T-helper 1 cell treated with Interleukin-12 subunit alpha and Interleukin-12 subunit beta and Interleukin-4 antibody, amounts not matched to agents 30 μg/mL and 1 μg/mL, for 36 hours (primary cell): Measurements from ENCODE around the gene IL22RA1.

Experiments
- H3K27ac Mint-ChIP-seq: one replicate; pipeline ENCODE4 v1.8.0; 2021; ENCODE audit warnings: mild to moderate bottlenecking, mixed read lengths
- H3K27me3 Mint-ChIP-seq: one replicate; pipeline ENCODE4 v1.8.0; 2021; ENCODE audit warnings: low read depth, mixed read lengths
- H3K36me3 Mint-ChIP-seq: one replicate; pipeline ENCODE4 v1.8.0; 2021; ENCODE audit warnings: low read depth, mixed read lengths
- H3K4me1 Mint-ChIP-seq: one replicate; pipeline ENCODE4 v1.8.0; 2021; ENCODE audit warnings: low read depth, mixed read lengths
- H3K4me3 Mint-ChIP-seq: one replicate; pipeline ENCODE4 v1.8.0; 2021; ENCODE audit warnings: mild to moderate bottlenecking, moderate library complexity, mixed read lengths
- H3K9me3 Mint-ChIP-seq: one replicate; pipeline ENCODE4 v1.8.0; 2021; ENCODE audit warnings: mixed read lengths

The IL22RA1 gene

GRCh38 chr1:24118410-24119242 is 24.3 kb downstream of the IL22RA1 start:
- Mint-ChIP-seq H3K4me1 (no peaks in the 10 kb centered on the region), H3K9me3 (no peaks in the 10 kb centered on the region), H3K4me3 (no peak overlapping the region), H3K27me3 (peaks cover 13% of the 10 kb centered on the region), H3K27ac (no peak overlapping the region), H3K36me3 (no peaks in the 10 kb centered on the region)

- H3K4me3 Mint-ChIP-seq: no peak overlapping the region
- no peaks in the 10 kb centered on the region for H3K4me1 Mint-ChIP-seq
- H3K36me3 Mint-ChIP-seq: no peaks in the 10 kb centered on the region
- H3K9me3 Mint-ChIP-seq: no peaks in the 10 kb centered on the region
- peaks cover 18% of the 10 kb centered on the region for H3K27me3 Mint-ChIP-seq
- no peak overlapping the region for H3K27ac Mint-ChIP-seq
Observed at GRCh38 chr1:24117722-24118409, 25.1 kb downstream of the IL22RA1 start.

- Mint-ChIP-seq H3K4me1 (peaks cover 4% of the 10 kb centered on the region), H3K9me3 (no peaks in the 10 kb centered on the region), H3K27me3 (peaks cover 24% of the 10 kb centered on the region), H3K4me3 (no peak overlapping the region), H3K36me3 (no peaks in the 10 kb centered on the region), H3K27ac (no peak overlapping the region)
Observed at GRCh38 chr1:24117132-24117531, 25.8 kb downstream of the IL22RA1 start.

GRCh38 chr1:24114753-24115152 is 28.2 kb downstream of the IL22RA1 start:
- H3K27ac Mint-ChIP-seq: no peak overlapping the region
- no peak overlapping the region for H3K4me3 Mint-ChIP-seq
- no peaks in the 10 kb centered on the region for H3K9me3 Mint-ChIP-seq
- H3K4me1 Mint-ChIP-seq: peaks cover 4% of the 10 kb centered on the region
- H3K27me3 Mint-ChIP-seq: peaks cover 30% of the 10 kb centered on the region
- no peaks in the 10 kb centered on the region for H3K36me3 Mint-ChIP-seq

GRCh38 chr1:24113641-24114033 is 29.3 kb downstream of the IL22RA1 start:
- H3K27me3 Mint-ChIP-seq: peaks cover 30% of the 10 kb centered on the region
- no peaks in the 10 kb centered on the region for H3K36me3 Mint-ChIP-seq
- H3K4me3 Mint-ChIP-seq: no peak overlapping the region
- no peaks in the 10 kb centered on the region for H3K9me3 Mint-ChIP-seq
- H3K4me1 Mint-ChIP-seq: peaks cover 4% of the 10 kb centered on the region
- H3K27ac Mint-ChIP-seq: no peak overlapping the region

GRCh38 chr1:24111996-24112779 is 30.8 kb downstream of the IL22RA1 start, which contains the start of gene MYOM3:
Gene MYOM3, minus strand, starts transcription at chr1:24112135. Its CDS starts 3,499 bp downstream, at chr1:24108636.
- H3K4me1 Mint-ChIP-seq: peaks cover 4% of the 10 kb centered on the region

GRCh38 chr1:24111262-24111995 is 31.5 kb downstream of the IL22RA1 start:
- no peak overlapping the region for H3K27ac Mint-ChIP-seq
- no peaks in the 10 kb centered on the region for H3K9me3 Mint-ChIP-seq
- H3K4me1 Mint-ChIP-seq: peaks cover 4% of the 10 kb centered on the region
- no peaks in the 10 kb centered on the region for H3K36me3 Mint-ChIP-seq
- no peak overlapping the region for H3K4me3 Mint-ChIP-seq
- peaks cover 26% of the 10 kb centered on the region for H3K27me3 Mint-ChIP-seq

More at GRCh38 chr1:24111996-24112779, 30.8 kb downstream of the IL22RA1 start, which contains the start of gene MYOM3:
- H3K27ac Mint-ChIP-seq: no peak within 1 kb of the TSS
- H3K4me3 Mint-ChIP-seq: no peak within 1 kb of the TSS
- H3K9me3 Mint-ChIP-seq: no peaks in the 10 kb centered on the region
- peaks cover 30% of the 10 kb centered on the region for H3K27me3 Mint-ChIP-seq
- no peaks in the 10 kb centered on the region for H3K36me3 Mint-ChIP-seq

- H3K36me3 Mint-ChIP-seq: no peaks in the 10 kb centered on the region
- H3K27ac Mint-ChIP-seq: no peak overlapping the region
- no peak overlapping the region for H3K4me3 Mint-ChIP-seq
- H3K4me1 Mint-ChIP-seq: peaks cover 4% of the 10 kb centered on the region
- H3K27me3 Mint-ChIP-seq: peaks cover 21% of the 10 kb centered on the region
- H3K9me3 Mint-ChIP-seq: no peaks in the 10 kb centered on the region
Observed at GRCh38 chr1:24110642-24111261, 32.2 kb downstream of the IL22RA1 start.

GRCh38 chr1:24109686-24110475 is 33.1 kb downstream of the IL22RA1 start:
- no peak overlapping the region for H3K27ac Mint-ChIP-seq

GRCh38 chr1:24109166-24109483 is 33.8 kb downstream of the IL22RA1 start:
- H3K4me1 Mint-ChIP-seq: peaks cover 4% of the 10 kb centered on the region
- H3K27ac Mint-ChIP-seq: no peak overlapping the region
- no peaks in the 10 kb centered on the region for H3K36me3 Mint-ChIP-seq
- peaks cover 20% of the 10 kb centered on the region for H3K27me3 Mint-ChIP-seq
- H3K9me3 Mint-ChIP-seq: no peaks in the 10 kb centered on the region
- no peak overlapping the region for H3K4me3 Mint-ChIP-seq

More at GRCh38 chr1:24109686-24110475, 33.1 kb downstream of the IL22RA1 start:
- no peak overlapping the region for H3K4me3 Mint-ChIP-seq
- H3K4me1 Mint-ChIP-seq: peaks cover 4% of the 10 kb centered on the region
- no peaks in the 10 kb centered on the region for H3K36me3 Mint-ChIP-seq
- H3K27me3 Mint-ChIP-seq: peaks cover 21% of the 10 kb centered on the region
- no peaks in the 10 kb centered on the region for H3K9me3 Mint-ChIP-seq

GRCh38 chr1:24108334-24109165 is 34.4 kb downstream of the IL22RA1 start:
- Mint-ChIP-seq H3K36me3 (no peaks in the 10 kb centered on the region), H3K27me3 (peaks cover 17% of the 10 kb centered on the region), H3K4me1 (peaks cover 4% of the 10 kb centered on the region), H3K9me3 (no peaks in the 10 kb centered on the region), H3K4me3 (no peak overlapping the region), H3K27ac (no peak overlapping the region)

- H3K27ac Mint-ChIP-seq: no peak overlapping the region
- no peaks in the 10 kb centered on the region for H3K36me3 Mint-ChIP-seq
- peaks cover 4% of the 10 kb centered on the region for H3K4me1 Mint-ChIP-seq
- H3K4me3 Mint-ChIP-seq: no peak overlapping the region
- no peaks in the 10 kb centered on the region for H3K9me3 Mint-ChIP-seq
- H3K27me3 Mint-ChIP-seq: peaks cover 10% of the 10 kb centered on the region
Observed at GRCh38 chr1:24107462-24108138, 35.3 kb downstream of the IL22RA1 start.
